Natural killer cell (primary cell): ENCODE data around the gene GTF2A1. TPM values are rescaled to one million over a fixed set of nuclear protein-coding genes. Genes with fewer than 3 reads are reported as not detected.

Experiments
- ATAC-seq, 3 donors: fragments of 150-1000 bp in 2 of 3; fragments of 200-7000 bp in 1 of 3; cut with Tn5 transposase; 1 replicate in 1 of 3; 2 replicates in 2 of 3; pipeline ENCODE4 v1.10.0; 2021; ENCODE audit warnings: mild to moderate bottlenecking in 2 of 3, moderate library complexity in 2 of 3
- DNase-seq, 2 donors: peaks; one replicate each; pipeline versions ENCODE4 v3.0.0 to v3.0.0-alpha.2; 2013 to 2021; ENCODE audit warnings: mixed read lengths in 1 of 2
- H3K27ac ChIP-seq: one replicate; pipeline ENCODE4 v1.5.1; 2013; ENCODE audit warnings: mild to moderate bottlenecking, low read length
- H3K27me3 ChIP-seq: one replicate; pipeline ENCODE4 v1.6.1; 2013; ENCODE audit warnings: low read length; ENCODE audit not compliant: control insufficient read depth, insufficient read depth
- H3K36me3 ChIP-seq: one replicate; pipeline ENCODE4 v1.6.1; 2013; ENCODE audit warnings: low read length; ENCODE audit not compliant: control insufficient read depth, insufficient read depth
- H3K4me1 ChIP-seq: one replicate; pipeline ENCODE4 v1.6.1; 2013; ENCODE audit warnings: low read length; ENCODE audit not compliant: control insufficient read depth, insufficient read depth
- H3K4me3 ChIP-seq: one replicate; pipeline ENCODE4 v1.5.1; 2013; ENCODE audit warnings: low read length
- H3K9me3 ChIP-seq: one replicate; pipeline ENCODE4 v1.6.1; 2013; ENCODE audit warnings: low read length; ENCODE audit not compliant: control insufficient read depth, insufficient read depth
- H3K27ac Mint-ChIP-seq, 2 donors: one replicate each; pipeline ENCODE4 v1.8.0; 2022; ENCODE audit warnings: mild to moderate bottlenecking in 2 of 2, mixed read lengths in 2 of 2, moderate library complexity in 1 of 2
- H3K27me3 Mint-ChIP-seq, 2 donors: one replicate each; pipeline ENCODE4 v1.8.0; 2022; ENCODE audit warnings: low read depth in 2 of 2, mixed read lengths in 2 of 2
- H3K36me3 Mint-ChIP-seq: one replicate; pipeline ENCODE4 v1.8.0; 2022; ENCODE audit warnings: mixed read lengths
- H3K4me1 Mint-ChIP-seq, 2 donors: one replicate each; pipeline ENCODE4 v1.8.0; 2022; ENCODE audit warnings: mixed read lengths in 2 of 2
- H3K4me3 Mint-ChIP-seq: one replicate; pipeline ENCODE4 v1.8.0; 2022; ENCODE audit warnings: mild to moderate bottlenecking, moderate library complexity, mixed read lengths
- H3K9me3 Mint-ChIP-seq, 2 donors: one replicate each; pipeline ENCODE4 v1.8.0; 2022; ENCODE audit warnings: mixed read lengths in 2 of 2
- WGBS: methylation state at CpG from one replicate; pipeline ENCODE4 v1.1.7; 2013; ENCODE audit warnings: missing lambda C conversion rate; ENCODE audit not compliant: insufficient coverage; 5-methylcytosine and 5-hydroxymethylcytosine counted together
- intact Hi-C: fragments of 100-400 bp; cut with micrococcal nuclease; formaldehyde crosslinking; loops from one replicate; pipeline ENCODE4 v1.14.2; 2022
- total RNA-seq, 4 donors: library from RNA; stranded (reverse); fragments of 120-200 nt in 1 of 4; gene quantifications; one replicate each; pipeline versions ENCODE4 v1.2.3 to v1.2.4, GENCODE V29; 2013 to 2022
- TF ChIP-seq, protein P1 (sequence below): fragments of 200-600 bp; IDR thresholded peaks from one replicate; pipeline ENCODE4 v1.8.0; 2022; ENCODE audit warnings: antibody characterized with exemption

GTF2A1 gene
- total RNA-seq, 3 donors from 2014 or later (not counting 1 experiment from before 2014, with no cell fraction given), result 24.5 to 32.7 (median 28.6) TPM

GRCh38 chr14:81161749-81162148 lies 59.0 kb downstream of the GTF2A1 start:
- H3K36me3 Mint-ChIP-seq, result no peaks in the 10 kb centered on the region
- Histone ChIP-seq H3K27ac (no peak overlapping the region), H3K4me1 (no peaks in the 10 kb centered on the region), H3K27me3 (no peaks in the 10 kb centered on the region), H3K9me3 (no peaks in the 10 kb centered on the region), H3K36me3 (no peaks in the 10 kb centered on the region), H3K4me3 (no peak overlapping the region)
- H3K4me1 Mint-ChIP-seq, result no peaks in the 10 kb centered on the region
- no peak overlapping the region for H3K27ac Mint-ChIP-seq
- no peak overlapping the region for H3K4me3 Mint-ChIP-seq
- TF ChIP-seq, protein P1, sequence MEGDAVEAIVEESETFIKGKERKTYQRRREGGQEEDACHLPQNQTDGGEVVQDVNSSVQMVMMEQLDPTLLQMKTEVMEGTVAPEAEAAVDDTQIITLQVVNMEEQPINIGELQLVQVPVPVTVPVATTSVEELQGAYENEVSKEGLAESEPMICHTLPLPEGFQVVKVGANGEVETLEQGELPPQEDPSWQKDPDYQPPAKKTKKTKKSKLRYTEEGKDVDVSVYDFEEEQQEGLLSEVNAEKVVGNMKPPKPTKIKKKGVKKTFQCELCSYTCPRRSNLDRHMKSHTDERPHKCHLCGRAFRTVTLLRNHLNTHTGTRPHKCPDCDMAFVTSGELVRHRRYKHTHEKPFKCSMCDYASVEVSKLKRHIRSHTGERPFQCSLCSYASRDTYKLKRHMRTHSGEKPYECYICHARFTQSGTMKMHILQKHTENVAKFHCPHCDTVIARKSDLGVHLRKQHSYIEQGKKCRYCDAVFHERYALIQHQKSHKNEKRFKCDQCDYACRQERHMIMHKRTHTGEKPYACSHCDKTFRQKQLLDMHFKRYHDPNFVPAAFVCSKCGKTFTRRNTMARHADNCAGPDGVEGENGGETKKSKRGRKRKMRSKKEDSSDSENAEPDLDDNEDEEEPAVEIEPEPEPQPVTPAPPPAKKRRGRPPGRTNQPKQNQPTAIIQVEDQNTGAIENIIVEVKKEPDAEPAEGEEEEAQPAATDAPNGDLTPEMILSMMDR, result no peak
- intact Hi-C loops, result no loop called here
- DNase-seq (no peak), ATAC-seq (no peak)
- peaks cover 0 to under 1% of the 10 kb centered on the region in 2 donors for H3K27me3 Mint-ChIP-seq
- 75% methylated on average over 1 of the region's 1 CpG for WGBS
- H3K9me3 Mint-ChIP-seq, result no peaks in the 10 kb centered on the region

GRCh38 chr14:81161088-81161487 lies 59.7 kb downstream of the GTF2A1 start:
- Mint-ChIP-seq H3K27ac (no peak overlapping the region), H3K36me3 (no peaks in the 10 kb centered on the region), H3K27me3 (peaks cover 0 to 4% of the 10 kb centered on the region in 2 donors), H3K9me3 (no peaks in the 10 kb centered on the region), H3K4me3 (no peak overlapping the region), H3K4me1 (no peaks in the 10 kb centered on the region)
- DNase-seq (no peak), ATAC-seq (no peak)
- Histone ChIP-seq H3K36me3 (no peaks in the 10 kb centered on the region), H3K27me3 (no peaks in the 10 kb centered on the region), H3K4me1 (no peaks in the 10 kb centered on the region), H3K27ac (no peak overlapping the region), H3K9me3 (no peaks in the 10 kb centered on the region), H3K4me3 (no peak overlapping the region)
- TF ChIP-seq, protein P1, result no peak
- whole genome bisulfite sequencing, result 89% methylated on average over 7 of the region's 7 CpGs
- intact Hi-C loops, result no loop called here

GRCh38 chr14:81157431-81157830 lies 63.3 kb downstream of the GTF2A1 start:
- ATAC-seq, result no peak
- peaks cover 0 to 12% of the 10 kb centered on the region in 2 donors for H3K27me3 Mint-ChIP-seq
- DNase-seq, result no peak
- no peaks in the 10 kb centered on the region for H3K36me3 Mint-ChIP-seq
- H3K4me1 Mint-ChIP-seq, result no peaks in the 10 kb centered on the region
- TF ChIP-seq, protein P1, result no peak
- Histone ChIP-seq H3K27ac (no peak overlapping the region), H3K27me3 (no peaks in the 10 kb centered on the region), H3K9me3 (no peaks in the 10 kb centered on the region), H3K4me1 (no peaks in the 10 kb centered on the region), H3K36me3 (no peaks in the 10 kb centered on the region), H3K4me3 (no peak overlapping the region)
- no peak overlapping the region for H3K27ac Mint-ChIP-seq
- H3K4me3 Mint-ChIP-seq, result no peak overlapping the region
- no peaks in the 10 kb centered on the region for H3K9me3 Mint-ChIP-seq
- WGBS, result 50% methylated on average over 1 of the region's 1 CpG
- intact Hi-C loops, result no loop called here

- Histone ChIP-seq H3K4me3 (no peak overlapping the region), H3K9me3 (no peaks in the 10 kb centered on the region), H3K36me3 (no peaks in the 10 kb centered on the region), H3K4me1 (no peaks in the 10 kb centered on the region), H3K27ac (no peak overlapping the region), H3K27me3 (no peaks in the 10 kb centered on the region)
- H3K4me1 Mint-ChIP-seq, result no peaks in the 10 kb centered on the region
- 80% methylated on average over 1 of the region's 1 CpG for WGBS
- no peaks in the 10 kb centered on the region for H3K36me3 Mint-ChIP-seq
- no peaks in the 10 kb centered on the region for H3K9me3 Mint-ChIP-seq
- no peak for ATAC-seq
- DNase-seq, result no peak
- H3K27ac Mint-ChIP-seq, result no peak overlapping the region
- TF ChIP-seq, protein P1, result no peak
- H3K27me3 Mint-ChIP-seq, result peaks cover 0 to 12% of the 10 kb centered on the region in 2 donors
- no peak overlapping the region for H3K4me3 Mint-ChIP-seq
- intact Hi-C loops, result no loop called here
These were observed 67.6 kb downstream of the GTF2A1 start for GRCh38 chr14:81153187-81153586.
